NCI-H748 treated with DMSO at 0.1 percent for 48 hours (cell line): Measurements from ENCODE around the gene NME7.
"Not testable (repeated sequence)": the region's sequence is repeated elsewhere in the genome, so short reads cannot be mapped to it uniquely, and the experiment has no call there.

Source experiments
- DNase-seq: peaks from one replicate; lab custom pipeline; 2025; lab: John Stamatoyannopoulos, UW

The NME7 gene

GRCh38 chr1:169234780-169235179 lies 132.8 kb downstream of the NME7 start:
- DNase-seq: no peak

- DNase-seq: no peak
Measured at GRCh38 chr1:169217636-169218035, 150.0 kb downstream of the NME7 start.

- DNase-seq: no peak
Measured at GRCh38 chr1:169214598-169214997, 153.0 kb downstream of the NME7 start.

GRCh38 chr1:169212088-169212487 lies 155.5 kb downstream of the NME7 start:
- DNase-seq: no peak

- no peak for DNase-seq
Measured at GRCh38 chr1:169207797-169208520, 159.6 kb downstream of the NME7 start.

- no peak for DNase-seq
Measured at GRCh38 chr1:169204157-169204556, 163.4 kb downstream of the NME7 start.

- DNase-seq: no peak
Measured at GRCh38 chr1:169202791-169203665, 164.6 kb downstream of the NME7 start.

GRCh38 chr1:169201084-169201619 lies 166.4 kb downstream of the NME7 start:
- no peak for DNase-seq

GRCh38 chr1:169200319-169200718 lies 167.3 kb downstream of the NME7 start:
- DNase-seq: no peak

GRCh38 chr1:169196581-169196980 lies 171.0 kb downstream of the NME7 start:
- no peak for DNase-seq

- DNase-seq: no peak
Measured at GRCh38 chr1:169196161-169196560, 171.4 kb downstream of the NME7 start.

GRCh38 chr1:169193191-169193850 lies 174.3 kb downstream of the NME7 start:
- DNase-seq: no peak

GRCh38 chr1:169186106-169186505 lies 181.5 kb downstream of the NME7 start:
- DNase-seq: no peak

GRCh38 chr1:169184812-169185211 lies 182.8 kb downstream of the NME7 start:
- no peak for DNase-seq

GRCh38 chr1:169180174-169180573 lies 187.4 kb downstream of the NME7 start:
- no peak for DNase-seq

- not testable (repeated sequence) for DNase-seq
Measured at GRCh38 chr1:169179431-169179830, 188.2 kb downstream of the NME7 start.

GRCh38 chr1:169175461-169175860 lies 192.1 kb downstream of the NME7 start:
- no peak for DNase-seq

GRCh38 chr1:169163059-169163458 lies 204.5 kb downstream of the NME7 start:
- DNase-seq: no peak

GRCh38 chr1:169161496-169162194 lies 206.0 kb downstream of the NME7 start:
- DNase-seq: no peak

GRCh38 chr1:169160845-169161495 lies 206.6 kb downstream of the NME7 start:
- no peak for DNase-seq

- DNase-seq: no peak
Measured at GRCh38 chr1:169156580-169156979, 211.0 kb downstream of the NME7 start.
